ENCODE data around the gene SCIMP.

DNA sequence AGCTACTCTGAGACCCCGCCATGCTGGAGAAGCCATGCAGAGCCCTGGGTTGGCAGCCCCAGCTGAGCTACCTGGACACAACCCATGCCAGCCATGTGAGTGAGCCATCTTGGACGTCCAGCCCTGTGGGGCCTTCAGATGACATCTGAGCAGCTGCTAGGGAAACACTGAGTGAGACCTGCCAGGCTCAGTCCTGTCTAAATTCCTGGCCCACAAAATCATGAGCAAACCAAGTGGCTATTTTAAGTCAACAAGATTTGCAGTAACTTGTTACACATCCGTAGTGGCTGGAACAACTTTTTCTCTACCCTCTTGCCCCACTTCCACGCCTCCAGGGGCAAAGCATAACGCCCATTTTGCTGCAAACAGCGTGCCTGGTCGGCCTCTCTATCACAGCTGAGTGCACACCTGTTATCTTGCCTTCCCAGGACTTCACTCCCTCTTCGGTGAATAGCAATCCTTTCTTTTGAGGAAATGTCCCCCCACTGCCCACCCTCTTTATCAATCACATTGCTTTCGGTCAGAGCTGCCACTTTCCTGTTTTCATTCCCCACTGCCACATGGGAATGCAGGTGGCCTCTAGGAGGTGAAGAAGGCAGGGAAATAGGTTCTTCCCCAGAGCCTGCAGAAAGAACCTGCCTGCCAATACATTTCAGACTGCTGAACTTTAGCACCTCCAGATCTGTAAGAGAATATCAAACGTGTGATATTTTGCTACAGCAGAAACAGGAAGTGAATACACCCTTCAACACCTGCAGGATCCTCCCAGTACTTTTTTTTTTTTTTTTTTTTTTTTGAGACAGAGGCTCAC is 7.4 kb upstream of the SCIMP start:
- TF ChIP-seq, protein P1, sequence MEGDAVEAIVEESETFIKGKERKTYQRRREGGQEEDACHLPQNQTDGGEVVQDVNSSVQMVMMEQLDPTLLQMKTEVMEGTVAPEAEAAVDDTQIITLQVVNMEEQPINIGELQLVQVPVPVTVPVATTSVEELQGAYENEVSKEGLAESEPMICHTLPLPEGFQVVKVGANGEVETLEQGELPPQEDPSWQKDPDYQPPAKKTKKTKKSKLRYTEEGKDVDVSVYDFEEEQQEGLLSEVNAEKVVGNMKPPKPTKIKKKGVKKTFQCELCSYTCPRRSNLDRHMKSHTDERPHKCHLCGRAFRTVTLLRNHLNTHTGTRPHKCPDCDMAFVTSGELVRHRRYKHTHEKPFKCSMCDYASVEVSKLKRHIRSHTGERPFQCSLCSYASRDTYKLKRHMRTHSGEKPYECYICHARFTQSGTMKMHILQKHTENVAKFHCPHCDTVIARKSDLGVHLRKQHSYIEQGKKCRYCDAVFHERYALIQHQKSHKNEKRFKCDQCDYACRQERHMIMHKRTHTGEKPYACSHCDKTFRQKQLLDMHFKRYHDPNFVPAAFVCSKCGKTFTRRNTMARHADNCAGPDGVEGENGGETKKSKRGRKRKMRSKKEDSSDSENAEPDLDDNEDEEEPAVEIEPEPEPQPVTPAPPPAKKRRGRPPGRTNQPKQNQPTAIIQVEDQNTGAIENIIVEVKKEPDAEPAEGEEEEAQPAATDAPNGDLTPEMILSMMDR (IDR thresholded peaks at IDR 0.05): no peak
- TF ChIP-seq POLR2A (IDR thresholded peaks at IDR 0.05): no peak

Data from thyroid gland (tissue), 4 donors.